Smooth muscle cell (in vitro differentiated cells): Measurements from ENCODE around the gene MORF4L2. TPM values are rescaled to one million over a fixed set of nuclear protein-coding genes. Genes with fewer than 3 reads are reported as not detected.
A peak's percentile ranks its signal among the peaks of the same experiment; 100 is the strongest.

Experiments used
- DNase-seq: peaks from one replicate; lab custom pipeline; 2025; ENCODE audit not compliant: unreplicated experiment; lab: John Stamatoyannopoulos, UW
- H2AFZ ChIP-seq: fragments of 200-600 bp; sonication (generic); 2 replicates; pipeline ENCODE4 v1.6.0; 2016; ENCODE audit warnings: antibody characterized with exemption, low read depth, mild to moderate bottlenecking
- H3F3A ChIP-seq: fragments of 200-600 bp; sonication (generic); 2 replicates; pipeline ENCODE4 v1.6.0; 2017; ENCODE audit warnings: antibody characterized with exemption, low read depth
- H3K27ac ChIP-seq: fragments of 200-600 bp; sonication (generic); 2 replicates; pipeline ENCODE4 v1.5.1; 2016; ENCODE audit warnings: low read depth, mild to moderate bottlenecking
- H3K27me3 ChIP-seq: fragments of 200-600 bp; sonication (generic); 2 replicates; pipeline ENCODE4 v1.6.1; 2016; ENCODE audit warnings: low read depth, mild to moderate bottlenecking
- H3K36me3 ChIP-seq: fragments of 200-600 bp; sonication (generic); 2 replicates; pipeline ENCODE4 v1.5.1; 2016; ENCODE audit warnings: low read depth
- H3K4me1 ChIP-seq: fragments of 200-600 bp; sonication (generic); 2 replicates; pipeline ENCODE4 v1.5.1; 2016; ENCODE audit warnings: low read depth
- H3K4me2 ChIP-seq: fragments of 200-600 bp; sonication (generic); 2 replicates; pipeline ENCODE4 v1.6.0; 2016; ENCODE audit warnings: mild to moderate bottlenecking
- H3K4me3 ChIP-seq: fragments of 200-600 bp; sonication (generic); 2 replicates; pipeline ENCODE4 v1.5.1; 2016; ENCODE audit warnings: mild to moderate bottlenecking
- H3K79me2 ChIP-seq: fragments of 200-600 bp; sonication (generic); 2 replicates; pipeline ENCODE4 v1.6.0; 2016; ENCODE audit warnings: low read depth, mild to moderate bottlenecking
- H3K9ac ChIP-seq: fragments of 200-600 bp; sonication (generic); 2 replicates; pipeline ENCODE4 v1.6.0; 2016; ENCODE audit warnings: low read depth
- H3K9me3 ChIP-seq: fragments of 200-600 bp; sonication (generic); replicated peaks from 2 replicates; pipeline ENCODE4 v1.5.1; 2016; ENCODE audit warnings: low read depth
- H4K20me1 ChIP-seq: fragments of 200-600 bp; sonication (generic); 2 replicates; pipeline ENCODE4 v1.6.0; 2016; ENCODE audit warnings: low read depth
- CTCF ChIP-seq: fragments of 200-600 bp; sonication (generic); IDR thresholded peaks from 2 replicates; pipeline ENCODE4 v1.5.1; 2017; ENCODE audit warnings: borderline replicate concordance, mild to moderate bottlenecking, antibody characterized with exemption; ENCODE audit not compliant: insufficient read depth, poor library complexity, severe bottlenecking
- WGBS: methylation state at CpG from one replicate; pipeline ENCODE4 v1.1.7; 2016; ENCODE audit warnings: low lambda C conversion rate; 5-methylcytosine and 5-hydroxymethylcytosine counted together
- polyA plus RNA-seq: library from polyadenylated mRNA; unstranded; fragments of >200 nt; fragmentation: Nextera tagmentation; extraction: Ambion mirVana; gene quantifications from 2 replicates; pipeline ENCODE4 v1.2.1, GENCODE V29; 2016
- total RNA-seq: library from RNA; depleted of rRNA; stranded (reverse); fragments of >200 nt; gene quantifications from 2 replicates; pipeline ENCODE4 v1.2.3, GENCODE V29; 2014

The MORF4L2 gene
- 1,445 and 1,824 TPM in 2 replicates for total RNA-seq
- polyA plus RNA-seq: 726 and 732 TPM in 2 replicates

DNA sequence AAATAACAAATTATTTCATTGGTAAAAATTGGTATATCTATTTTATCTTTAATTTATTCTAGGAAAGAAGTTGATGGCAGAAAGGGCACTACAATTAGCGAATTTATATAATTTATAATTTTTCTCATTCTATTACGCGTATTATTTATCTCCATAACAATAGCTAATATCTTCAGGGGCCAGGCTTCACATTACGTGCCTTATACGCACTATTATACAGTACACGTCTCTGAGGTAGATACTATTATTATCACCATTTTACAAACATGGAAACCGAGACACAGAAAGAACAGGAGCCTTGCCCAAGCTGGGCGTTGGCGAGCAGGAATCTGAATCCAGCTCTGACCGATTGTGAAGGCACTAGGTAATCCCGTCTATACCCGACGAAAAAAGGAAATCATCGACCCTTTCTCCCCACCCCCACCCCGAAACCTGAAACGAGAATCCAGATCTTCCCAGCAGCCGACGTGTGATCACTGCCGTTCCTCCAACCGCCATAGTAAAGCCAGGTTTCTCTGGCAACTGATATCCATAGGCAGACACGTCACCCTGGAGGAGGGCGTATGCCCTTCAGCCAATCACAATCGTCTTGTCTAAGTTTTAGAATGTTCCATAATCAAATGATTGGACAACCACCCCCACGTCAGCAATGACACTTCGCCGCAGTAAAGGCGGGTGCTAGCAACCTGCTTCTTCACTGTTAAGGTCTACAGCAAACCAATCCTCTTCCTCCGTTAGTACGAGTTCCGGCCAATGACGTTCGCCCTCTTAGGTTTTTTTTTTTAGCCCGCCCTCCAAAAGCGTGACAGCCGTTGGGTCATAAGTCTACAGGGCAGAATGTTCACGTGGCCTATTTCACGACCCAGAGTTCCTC lies at the start of gene MORF4L2:
MORF4L2 (minus strand) TSS at position 501 of the 874 bp plus-strand sequence. CDS start 9,672 bp downstream, outside the sequence.
- under 1% methylated on average over 37 of the region's 37 CpGs for WGBS
- Histone ChIP-seq H3K79me2 (peaks cover 50% of the 10 kb centered on the region), H3K9me3 (no peaks in the 10 kb centered on the region), H3K27me3 (no peaks in the 10 kb centered on the region), H3K9ac (peak within 1 kb of the TSS; percentile 100), H3F3A (peaks cover 35% of the 10 kb centered on the region), H3K4me2 (peak within 1 kb of the TSS; percentile 97), H3K4me3 (peak within 1 kb of the TSS; percentile 91), H3K27ac (peak within 1 kb of the TSS; percentile 100), H3K36me3 (peaks cover 18% of the 10 kb centered on the region), H2AFZ (peak within 1 kb of the TSS; percentile 73), H4K20me1 (peaks cover 45% of the 10 kb centered on the region), H3K4me1 (peaks cover 20% of the 10 kb centered on the region)
- TF ChIP-seq CTCF: no peak
- DNase-seq: peak; percentile 71

- no peaks in the 10 kb centered on the region for H4K20me1 ChIP-seq
- H3K4me1 ChIP-seq: peaks cover 18% of the 10 kb centered on the region
- H3K36me3 ChIP-seq: no peaks in the 10 kb centered on the region
- no peak overlapping the region for H3K4me2 ChIP-seq
- H3K79me2 ChIP-seq: no peaks in the 10 kb centered on the region
- no peak overlapping the region for H2AFZ ChIP-seq
- no peak overlapping the region for H3K4me3 ChIP-seq
- TF ChIP-seq CTCF: no peak
- H3K9ac ChIP-seq: no peak overlapping the region
- 44% methylated on average over 4 of the region's 4 CpGs for WGBS
- peaks cover 7% of the 10 kb centered on the region for H3K27me3 ChIP-seq
- no peak overlapping the region for H3K27ac ChIP-seq
- H3F3A ChIP-seq: no peaks in the 10 kb centered on the region
- no peak for DNase-seq
- H3K9me3 ChIP-seq: no peaks in the 10 kb centered on the region
These were observed 47.7 kb upstream of the MORF4L2 start for GRCh38 chrX:103734125-103734760.

DNA sequence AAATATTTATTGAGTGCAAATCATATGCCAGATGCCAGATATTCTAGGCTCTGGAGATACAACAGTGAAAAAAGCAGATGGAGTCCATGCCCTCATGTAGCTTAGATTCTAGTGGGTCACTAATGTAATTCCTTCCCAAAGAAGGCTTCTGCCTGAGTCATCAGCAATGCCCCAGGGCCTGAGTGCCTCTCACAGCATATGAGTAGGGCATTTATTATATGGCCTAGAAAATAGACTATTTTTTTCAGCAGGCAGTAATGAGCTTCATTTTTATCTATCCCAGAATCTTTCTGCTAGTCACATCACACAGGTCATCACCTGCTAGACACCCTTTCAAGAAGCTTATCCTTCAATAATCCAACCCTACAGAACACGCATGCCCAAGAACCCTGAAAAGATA lies 46.5 kb upstream of the MORF4L2 start:
- H3K36me3 ChIP-seq: no peaks in the 10 kb centered on the region
- H3K4me2 ChIP-seq: no peak overlapping the region
- 64% methylated on average over 1 of the region's 1 CpG for WGBS
- no peaks in the 10 kb centered on the region for H3F3A ChIP-seq
- peaks cover 25% of the 10 kb centered on the region for H3K4me1 ChIP-seq
- DNase-seq: no peak
- no peaks in the 10 kb centered on the region for H3K79me2 ChIP-seq
- H3K4me3 ChIP-seq: no peak overlapping the region
- no peaks in the 10 kb centered on the region for H3K9me3 ChIP-seq
- no peaks in the 10 kb centered on the region for H4K20me1 ChIP-seq
- no peak overlapping the region for H3K27ac ChIP-seq
- no peak overlapping the region for H3K9ac ChIP-seq
- TF ChIP-seq CTCF: no peak
- no peak overlapping the region for H2AFZ ChIP-seq
- H3K27me3 ChIP-seq: peaks cover 20% of the 10 kb centered on the region
